NCI-H2171 treated with DMSO at 0.1 percent for 48 hours (cell line): ENCODE measurements around the gene LRMDA.

Experiments used
- DNase-seq: peaks from one replicate; lab custom pipeline; 2025; lab: John Stamatoyannopoulos, UW

The LRMDA gene

DNA sequence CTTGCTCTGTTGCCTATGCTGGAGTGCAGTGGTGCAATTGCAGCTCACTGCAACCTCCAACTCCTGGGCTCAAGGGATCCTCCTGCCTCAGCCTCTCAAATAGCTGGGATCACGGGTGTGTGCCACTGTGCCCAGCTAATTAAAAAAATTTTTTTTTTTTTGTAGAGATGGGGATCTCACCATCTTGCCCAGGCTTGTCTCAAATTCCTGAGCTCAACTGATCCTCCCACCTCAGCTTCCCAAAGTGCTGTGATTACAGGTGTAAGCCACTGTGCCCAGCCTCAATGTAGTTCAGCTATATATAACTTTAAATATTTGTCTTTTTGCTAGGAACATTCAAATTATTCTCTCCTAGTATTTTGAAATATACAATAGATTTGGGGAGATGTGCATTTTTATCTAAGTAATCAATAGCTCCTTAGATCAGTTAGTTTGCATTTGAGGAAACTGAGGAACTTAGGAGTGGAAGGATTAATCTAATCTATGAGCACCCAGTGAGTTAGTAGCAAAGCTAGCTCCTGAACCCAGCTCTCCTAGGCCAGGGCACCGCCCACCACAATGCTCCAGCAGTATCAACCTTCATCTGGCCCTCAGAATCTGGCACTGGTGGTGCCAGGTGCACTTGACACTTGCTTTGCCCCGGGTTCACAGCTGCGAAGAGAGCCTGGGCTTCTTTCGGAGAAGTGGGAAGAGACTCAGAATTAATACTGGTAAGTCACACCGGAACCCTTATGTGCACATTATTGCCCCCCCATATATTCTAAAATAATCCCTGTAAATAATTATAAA, 5.9 kb upstream of the LRMDA start:
- no peak for DNase-seq

DNA sequence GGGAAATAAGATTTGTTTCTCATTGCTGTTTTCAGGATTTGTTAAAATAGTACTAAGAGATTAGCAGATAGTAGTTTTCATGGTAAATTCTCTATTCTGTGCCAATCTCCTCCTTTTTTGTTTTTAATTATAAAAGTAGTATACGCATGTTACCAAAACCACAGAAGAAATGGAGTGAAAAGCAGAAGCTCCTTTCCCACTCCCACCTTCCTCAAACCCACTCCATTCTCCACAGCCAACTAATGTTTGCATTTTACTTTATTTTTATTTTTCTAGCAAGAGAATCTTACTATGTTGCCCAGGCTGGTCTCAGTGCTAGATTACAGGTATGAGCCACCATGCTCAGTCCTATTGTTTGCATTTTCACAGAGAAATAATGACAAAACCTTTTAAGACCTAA, 4.5 kb upstream of the LRMDA start:
- DNase-seq: no peak

DNA sequence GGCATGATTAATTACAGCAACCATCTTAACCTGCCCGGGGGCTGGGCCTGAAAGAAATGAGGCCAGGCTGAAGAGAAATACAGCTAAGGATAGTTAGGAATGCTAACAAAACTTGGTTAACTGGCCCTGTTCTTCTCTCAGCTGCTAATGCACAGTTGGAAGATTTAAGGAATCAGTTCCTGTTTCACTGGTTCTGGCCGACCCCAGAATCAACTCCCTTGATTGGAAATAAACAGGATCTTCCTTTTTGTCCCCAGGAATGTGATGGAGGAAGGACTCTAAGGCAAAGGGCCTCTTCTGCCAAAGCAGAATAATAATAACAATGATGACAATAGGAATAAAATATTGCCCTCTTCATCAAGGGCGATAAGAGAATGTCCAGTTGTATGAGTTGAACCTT, 3.5 kb upstream of the LRMDA start:
- DNase-seq: no peak

DNA sequence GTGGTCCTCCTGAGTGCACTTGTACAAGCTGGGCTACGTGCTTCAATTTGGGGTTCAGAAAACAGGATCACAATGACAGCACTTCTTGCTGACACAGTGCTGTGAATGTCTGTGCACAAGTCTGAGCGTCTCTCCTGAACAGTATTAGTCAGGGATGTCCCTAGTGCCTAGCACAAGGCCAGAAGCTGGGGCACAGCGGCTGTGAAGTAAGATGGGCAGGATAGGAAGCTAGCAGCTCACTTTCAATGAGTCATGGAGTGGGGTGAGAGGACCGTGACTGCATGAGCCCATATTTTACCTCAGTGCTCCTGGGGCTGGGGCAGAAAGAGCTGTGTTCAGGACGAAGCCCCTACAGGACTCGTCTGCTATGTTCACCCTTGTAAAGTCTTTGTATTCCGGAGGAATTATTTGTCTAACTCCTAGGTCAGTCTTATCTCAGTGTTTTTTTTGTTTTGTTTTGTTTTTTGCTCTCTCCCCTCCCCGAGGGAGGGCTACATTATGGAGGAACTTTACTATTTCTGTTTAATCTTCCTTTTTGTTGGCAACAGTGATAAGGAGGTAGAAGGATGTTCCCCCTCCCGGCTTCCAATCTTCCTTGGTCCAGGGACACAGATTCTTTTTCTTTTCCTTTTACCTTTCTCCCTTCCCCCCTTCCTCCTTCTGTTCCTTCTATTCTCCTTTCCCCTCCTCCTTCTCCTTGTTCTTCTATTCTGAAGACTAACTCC, 2.8 kb upstream of the LRMDA start:
- DNase-seq: no peak

DNA sequence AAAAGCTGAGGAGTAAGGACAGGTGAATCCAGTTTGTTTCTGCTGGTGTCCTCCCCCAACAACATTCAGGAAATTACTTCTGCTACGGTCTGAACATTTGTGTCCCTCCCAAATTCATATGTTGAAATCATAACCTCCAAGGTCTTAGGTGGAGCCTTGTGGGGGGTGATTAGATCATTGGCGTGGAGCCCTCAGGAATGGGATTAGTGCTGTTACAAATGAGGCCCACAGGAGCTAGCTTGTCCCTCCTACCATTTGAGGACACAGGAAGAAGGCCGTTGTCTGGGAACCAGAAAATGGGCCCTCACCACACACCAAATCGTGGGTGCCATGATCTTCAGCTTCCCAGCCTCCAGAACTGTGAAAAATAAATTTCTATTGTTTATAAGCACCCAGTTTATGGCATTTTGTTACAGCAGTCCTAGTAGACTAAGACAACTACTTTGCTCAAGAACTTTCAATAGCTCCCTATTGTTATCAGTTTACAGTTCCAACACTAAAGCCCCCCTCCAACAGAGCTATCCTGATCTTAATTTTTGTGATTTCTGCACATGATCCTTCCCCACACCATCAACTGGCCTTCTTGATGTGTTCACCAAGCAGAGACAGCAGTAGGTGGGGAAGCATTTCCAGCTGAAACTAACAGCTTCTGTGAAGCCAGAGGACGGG, 2.1 kb upstream of the LRMDA start:
- DNase-seq: no peak

DNA sequence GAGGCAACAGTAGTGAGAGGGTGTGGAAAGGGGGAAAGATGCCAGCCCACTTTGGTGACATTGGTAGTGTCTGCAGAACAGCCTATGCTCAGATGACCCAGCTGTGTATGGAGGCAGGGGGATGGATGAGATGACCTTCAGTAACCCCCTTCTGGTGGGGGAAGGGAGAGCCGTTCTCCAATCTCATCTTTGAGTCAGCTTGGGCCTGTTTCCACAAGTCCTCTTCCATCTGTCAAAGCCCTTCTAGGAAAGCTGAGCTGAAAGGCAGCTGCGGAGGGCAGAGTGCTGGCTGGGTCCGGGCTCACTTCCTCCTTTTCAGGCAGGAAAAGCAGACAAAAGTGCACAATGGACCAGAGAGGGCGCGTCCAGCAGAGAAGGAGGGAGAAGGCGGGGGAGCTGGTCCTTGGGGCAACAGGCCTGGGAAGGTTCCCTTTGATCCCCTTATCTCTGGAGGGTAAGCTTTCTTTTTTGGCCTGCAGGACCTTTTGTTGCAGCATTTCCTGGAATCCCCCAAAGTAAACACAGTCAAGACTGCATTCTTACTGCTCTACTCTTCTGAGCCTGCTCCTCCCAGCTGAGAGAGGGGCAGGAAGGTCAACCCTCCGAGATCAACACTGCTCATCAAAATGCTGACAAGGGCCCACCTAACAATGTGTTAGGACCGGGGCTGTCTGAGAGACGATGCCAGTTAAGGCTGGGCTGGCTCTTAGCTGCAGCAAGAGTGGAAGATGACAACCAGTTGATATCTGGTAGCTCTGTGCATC, 1.2 kb upstream of the LRMDA start:
- DNase-seq: peak; percentile 84

DNA sequence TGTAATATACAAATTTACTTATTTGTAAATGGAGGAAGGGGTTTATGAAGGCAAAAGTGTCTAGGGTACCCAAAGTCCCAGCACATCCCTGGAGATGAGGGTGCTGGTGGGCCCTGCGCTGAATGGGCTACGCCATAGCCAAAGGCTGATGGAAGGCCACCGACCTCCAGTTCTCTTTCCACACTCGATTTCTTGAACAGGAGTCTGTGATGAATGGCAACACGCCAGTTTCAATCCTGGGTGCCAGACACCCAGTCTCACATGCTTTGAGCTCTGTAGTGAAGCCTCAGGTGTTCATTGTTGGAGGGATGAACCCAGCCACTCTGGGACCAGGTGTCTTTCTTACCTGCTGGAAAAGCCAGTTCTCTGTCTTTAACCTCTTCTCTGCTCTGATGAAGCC, 752 bp downstream of the LRMDA start:
- DNase-seq: peak; percentile 27

DNA sequence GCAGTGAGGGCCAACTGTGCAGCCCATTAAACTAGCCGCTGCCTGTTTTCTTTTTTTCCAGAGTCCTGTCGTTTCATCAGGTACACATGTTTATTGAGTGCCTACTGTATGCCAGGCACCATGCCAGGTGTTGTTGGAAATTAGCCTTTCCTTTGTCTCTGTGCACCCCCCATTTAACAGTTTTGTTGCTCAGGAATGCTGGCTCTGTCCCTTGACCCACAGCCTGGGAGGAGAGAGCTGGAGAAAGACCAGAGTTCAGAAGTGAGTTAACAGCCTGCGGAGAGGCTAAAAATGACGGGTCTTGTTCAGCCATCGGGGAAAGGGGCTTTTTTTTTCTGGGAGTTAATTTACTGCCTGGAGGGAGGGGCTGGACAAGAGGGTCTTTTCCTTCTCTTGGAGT, 1.3 kb downstream of the LRMDA start:
- no peak for DNase-seq

DNA sequence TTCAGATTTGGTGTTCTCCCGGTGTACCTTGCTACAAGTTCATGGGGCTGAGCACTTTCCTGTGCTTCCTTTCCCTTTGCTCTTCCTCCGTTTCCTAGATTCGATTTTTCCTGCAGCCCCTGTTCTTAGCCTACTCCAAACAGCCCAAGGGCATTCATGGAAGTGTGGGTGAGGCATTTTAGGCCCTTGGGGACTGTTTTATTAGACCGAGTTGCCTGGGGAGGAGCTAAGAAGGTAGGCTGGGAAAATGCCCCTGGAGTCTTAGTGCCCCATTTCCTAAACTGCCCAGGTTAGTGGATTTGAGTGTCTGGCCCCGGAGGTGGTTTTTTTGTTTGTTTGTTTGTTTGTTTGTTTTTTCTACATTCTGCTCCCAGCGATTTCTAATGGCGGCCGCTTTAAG, 1.8 kb downstream of the LRMDA start:
- no peak for DNase-seq

DNA sequence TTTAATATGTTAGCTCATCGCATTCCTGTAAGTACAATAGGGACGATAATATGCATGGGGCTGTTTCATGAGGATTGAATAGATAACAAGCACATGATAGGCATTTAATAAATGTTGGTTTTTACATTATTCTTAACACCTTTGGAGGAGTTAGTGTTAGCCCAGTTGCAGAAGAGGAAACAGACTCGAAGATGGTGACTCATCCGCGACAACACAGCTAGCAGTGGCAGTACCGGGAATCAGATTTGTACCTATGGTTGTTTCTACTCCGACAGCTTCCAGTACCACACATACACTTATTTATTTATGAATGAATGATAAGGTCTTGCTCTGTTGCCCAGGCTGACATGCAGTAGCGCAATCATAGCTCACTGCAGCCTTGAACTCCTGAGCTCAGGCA, 2.9 kb downstream of the LRMDA start:
- DNase-seq: no peak

DNA sequence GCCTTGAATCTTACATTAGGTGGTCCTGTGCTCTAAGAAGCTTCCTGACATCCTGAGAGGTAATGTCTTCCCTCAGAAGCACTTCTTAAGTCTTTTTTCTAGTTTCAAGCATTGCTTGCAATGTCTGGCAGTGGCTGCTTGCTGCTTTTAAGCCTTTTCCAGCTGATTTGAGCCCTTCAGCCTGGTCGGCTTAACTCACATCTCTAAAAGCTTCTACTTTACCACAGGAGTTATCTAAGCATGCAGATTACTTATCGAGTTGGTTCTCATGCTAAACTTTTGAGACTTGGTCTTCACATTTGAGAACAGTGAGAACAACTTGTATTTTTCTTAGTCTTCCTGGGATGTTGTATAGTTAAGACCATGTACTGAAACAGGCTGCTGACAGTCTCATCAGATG, 3.9 kb downstream of the LRMDA start:
- DNase-seq: no peak

DNA sequence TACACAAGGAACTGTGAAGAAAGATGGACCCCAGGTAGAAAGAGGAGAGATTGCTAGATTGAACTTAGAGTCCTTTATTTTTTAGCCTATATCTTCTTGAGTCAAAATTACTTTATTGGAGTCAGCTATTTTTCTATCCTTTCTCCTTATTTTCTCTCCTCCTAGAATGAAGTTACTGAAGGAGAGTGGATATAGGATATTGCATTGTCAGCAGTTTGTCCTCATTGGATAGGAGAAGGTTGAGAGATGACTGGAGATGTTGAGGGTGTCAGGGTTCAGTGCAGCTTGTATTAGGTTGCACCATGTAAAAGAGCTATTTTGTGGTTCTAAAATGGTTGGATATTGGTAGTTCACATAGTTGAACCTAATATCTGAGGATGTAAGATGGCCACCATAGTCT, 5.5 kb downstream of the LRMDA start:
- no peak for DNase-seq

DNA sequence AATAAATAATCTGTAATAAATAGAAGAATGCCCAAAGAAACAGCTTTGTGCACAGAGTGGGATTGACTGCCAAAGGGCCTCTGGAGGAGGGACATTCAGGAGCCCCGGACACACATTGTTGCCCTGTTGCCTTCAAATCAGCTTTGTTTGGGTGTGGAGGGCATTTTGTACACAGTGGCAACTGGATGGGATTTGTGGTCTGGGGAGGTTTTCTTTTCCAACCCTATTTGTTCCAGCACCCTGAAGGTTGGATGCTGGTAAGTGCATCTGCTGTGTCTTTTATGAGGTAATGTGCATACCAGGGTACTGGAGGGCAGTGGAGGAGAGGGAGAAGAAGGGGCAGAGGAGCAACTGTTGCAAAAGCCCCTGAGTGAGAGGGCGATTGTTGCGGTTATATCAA, 6.3 kb downstream of the LRMDA start:
- no peak for DNase-seq

DNA sequence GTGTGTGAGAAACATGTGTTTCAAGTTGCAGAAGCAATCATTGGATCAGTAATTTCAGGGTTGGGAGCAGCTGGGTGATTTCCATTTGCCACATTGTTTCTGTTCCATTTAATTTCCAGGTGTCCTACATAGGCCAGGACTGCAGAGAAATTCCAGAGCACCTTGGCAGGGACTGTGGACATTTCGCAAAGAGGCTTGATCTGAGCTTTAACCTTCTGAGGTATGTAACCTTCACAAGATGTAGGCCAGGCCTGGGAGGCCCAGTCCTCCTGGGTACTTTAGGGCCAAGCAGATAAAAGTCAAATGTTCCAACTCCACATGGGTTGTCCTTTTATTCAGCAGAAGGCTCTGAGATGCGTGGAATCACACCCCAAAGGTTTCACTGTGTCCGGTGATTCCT, 6.9 kb downstream of the LRMDA start:
- DNase-seq: no peak

DNA sequence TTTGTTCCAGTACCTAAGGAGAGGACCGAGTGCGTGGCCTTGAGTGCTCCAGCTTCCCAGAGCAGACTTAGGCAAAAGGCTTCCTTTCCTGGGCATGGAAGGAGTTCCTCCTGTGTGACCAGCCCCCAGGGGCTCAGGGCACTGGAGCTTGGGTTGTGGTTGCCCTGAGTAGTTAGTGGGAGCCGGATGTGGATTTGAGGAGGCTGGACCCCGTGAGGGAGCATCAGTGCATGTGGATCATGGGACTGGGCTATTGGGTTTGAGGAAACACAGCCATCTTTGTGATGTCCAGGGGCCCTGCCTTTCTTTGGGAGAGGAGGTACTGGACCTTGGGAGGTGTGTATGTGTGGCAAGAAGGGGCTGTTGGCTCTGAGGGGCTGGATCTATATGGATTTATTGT, 8.4 kb downstream of the LRMDA start:
- no peak for DNase-seq

DNA sequence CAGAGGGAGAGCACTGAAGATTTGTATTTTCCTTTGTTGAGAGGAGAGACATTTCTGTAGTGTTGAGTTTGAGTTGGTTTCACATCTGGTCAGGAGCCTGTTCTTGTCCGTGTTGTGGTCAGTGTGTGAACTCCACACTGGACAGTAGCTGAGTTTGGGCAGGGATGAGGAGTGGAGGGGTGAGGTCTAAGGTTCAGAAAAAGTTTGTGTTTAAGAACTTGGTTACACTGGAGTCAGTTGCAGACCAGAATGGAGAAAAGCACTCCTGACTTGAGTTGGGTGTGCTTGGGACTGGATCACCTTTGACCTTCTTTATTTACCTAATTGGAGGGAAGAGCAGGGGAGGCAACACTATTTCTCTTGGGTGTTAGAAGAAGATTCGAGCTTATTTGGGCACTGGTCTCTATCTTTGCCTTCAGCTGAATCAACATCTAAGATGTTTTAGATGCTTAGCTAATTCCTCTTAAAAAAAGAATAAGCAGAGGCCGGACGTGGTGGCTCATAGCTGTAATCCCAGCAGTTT, 8.9 kb downstream of the LRMDA start:
- DNase-seq: no peak

DNA sequence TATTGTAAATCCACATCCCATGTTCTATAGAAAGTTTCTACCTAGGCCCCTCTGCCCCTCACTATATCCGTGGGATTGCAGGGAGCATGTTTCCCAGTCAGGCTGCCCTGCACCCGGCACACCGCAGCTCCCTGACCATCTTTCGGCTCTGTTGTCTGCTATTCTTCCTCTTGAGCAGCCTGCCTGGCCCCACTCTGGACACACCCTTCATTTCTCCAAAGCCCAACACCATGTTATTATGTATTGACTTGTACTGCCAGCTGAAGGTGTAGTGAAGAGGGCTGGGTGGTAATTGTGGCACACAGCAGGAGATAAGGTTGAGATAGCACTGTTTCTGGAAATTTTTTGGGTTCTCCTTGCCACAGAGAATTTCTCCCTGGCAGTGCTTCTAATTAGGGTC, 9.8 kb downstream of the LRMDA start:
- DNase-seq: no peak

DNA sequence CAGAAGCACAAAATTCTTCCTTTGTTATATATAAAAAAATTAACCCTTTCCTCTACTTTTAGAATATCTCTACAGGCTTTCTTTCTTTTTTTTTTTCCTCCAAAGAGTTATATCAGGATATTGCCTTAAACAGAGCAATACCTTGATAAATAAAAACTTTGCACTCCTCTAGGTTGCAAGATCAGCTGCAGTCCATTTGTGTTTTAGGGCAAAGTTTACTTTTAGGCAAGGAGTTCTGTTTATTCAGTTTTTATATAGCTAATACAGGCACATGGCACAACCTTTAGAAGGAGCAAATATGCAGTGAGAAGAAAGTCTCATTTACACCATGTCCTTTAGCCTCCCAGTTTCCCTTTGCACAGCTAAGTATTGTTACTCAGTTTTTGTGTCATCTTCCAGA, 10.3 kb downstream of the LRMDA start:
- DNase-seq: no peak

DNA sequence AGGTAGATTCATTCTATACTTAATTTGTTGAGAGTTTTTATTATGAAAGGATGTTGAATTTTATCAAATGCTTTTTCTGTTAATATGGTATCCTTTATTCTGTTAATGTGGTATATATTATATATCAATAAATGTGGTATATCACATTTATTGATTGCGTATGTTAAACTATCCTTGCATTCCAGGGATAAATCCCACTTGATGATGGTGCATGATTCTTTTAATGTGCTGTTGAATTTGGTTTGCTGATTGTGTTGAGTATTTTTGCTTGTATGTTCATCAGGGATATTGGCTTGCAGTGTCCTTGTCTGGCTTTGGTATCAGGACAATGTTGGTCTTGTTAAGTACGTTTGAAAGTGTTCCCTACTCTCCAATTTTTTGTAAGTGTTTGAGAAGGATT, 11.9 kb downstream of the LRMDA start:
- no peak for DNase-seq

DNA sequence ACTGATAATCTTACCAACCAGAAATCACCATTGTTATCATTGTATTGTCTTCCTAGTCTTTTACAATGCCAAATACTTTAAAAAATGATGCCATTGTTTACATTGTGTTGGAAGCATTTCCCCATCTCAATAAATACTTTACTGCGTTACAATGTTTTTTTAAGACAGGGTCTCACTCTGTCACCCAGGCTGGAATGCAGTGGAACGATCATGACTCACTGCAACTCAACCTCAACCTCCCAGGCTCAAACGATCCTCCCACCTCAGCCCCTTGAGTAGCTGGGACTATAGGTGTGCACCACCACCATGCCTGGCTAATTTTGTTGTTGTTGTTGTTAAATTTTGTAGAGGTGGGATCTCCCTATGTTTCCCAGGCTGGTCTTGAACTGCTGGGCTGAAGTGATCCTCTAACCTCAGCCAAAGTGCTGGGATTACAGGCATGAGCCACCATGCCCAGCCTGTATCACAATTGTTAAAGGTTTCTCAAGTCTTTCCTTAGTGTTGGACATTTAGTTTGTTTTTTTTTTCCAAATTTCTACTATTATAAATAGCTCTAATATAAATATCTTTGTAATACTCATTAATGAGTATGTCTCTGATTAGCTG, 13.5 kb downstream of the LRMDA start:
- DNase-seq: no peak

DNA sequence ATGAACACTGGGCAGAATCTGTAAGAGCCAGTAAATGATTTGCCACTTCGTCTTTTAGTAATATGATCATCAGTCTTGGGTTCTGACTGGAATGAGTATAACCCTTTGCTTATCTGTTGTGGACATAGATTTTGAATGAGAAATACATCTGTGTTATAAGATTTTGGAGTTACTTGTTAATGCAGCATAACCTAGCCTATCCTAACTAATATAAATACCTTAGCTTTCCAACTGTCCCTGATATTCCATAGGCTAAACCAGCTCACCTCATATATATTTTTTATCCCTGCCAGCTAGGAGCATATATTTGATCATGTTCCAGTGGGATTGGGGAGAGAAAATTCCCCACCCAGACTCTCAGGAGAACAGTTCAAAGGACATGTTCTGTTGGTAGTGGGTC, 15.1 kb downstream of the LRMDA start:
- no peak for DNase-seq

DNA sequence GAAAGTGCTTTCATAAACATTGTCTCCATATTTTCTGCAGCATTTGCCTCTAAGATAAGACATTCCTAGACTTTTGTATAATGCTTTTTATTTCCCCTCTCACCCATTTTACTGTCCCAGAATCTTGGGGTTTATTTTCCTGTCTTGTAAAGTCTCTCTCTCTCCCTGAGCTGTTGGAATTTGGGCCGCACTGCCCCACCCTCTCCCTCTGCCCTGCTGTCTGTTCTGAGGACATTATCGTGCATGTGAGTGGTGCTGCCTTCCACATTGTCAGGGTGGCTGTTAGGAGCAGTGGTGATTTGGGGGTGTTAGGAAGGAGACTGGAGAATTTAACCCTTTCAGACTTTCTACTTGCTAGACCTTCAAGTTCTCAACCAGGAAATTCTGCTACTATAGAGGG, 16.7 kb downstream of the LRMDA start:
- no peak for DNase-seq
